GM18868 (cell line): ENCODE results near the gene AIP.

Experiments used
- ATAC-seq: cut with Tn5 transposase; IDR thresholded peaks from one replicate; pipeline ENCODE4 v1.9.1; 2021; ENCODE audit warnings: mild to moderate bottlenecking, moderate library complexity; ENCODE audit not compliant: unreplicated experiment

Gene AIP

DNA sequence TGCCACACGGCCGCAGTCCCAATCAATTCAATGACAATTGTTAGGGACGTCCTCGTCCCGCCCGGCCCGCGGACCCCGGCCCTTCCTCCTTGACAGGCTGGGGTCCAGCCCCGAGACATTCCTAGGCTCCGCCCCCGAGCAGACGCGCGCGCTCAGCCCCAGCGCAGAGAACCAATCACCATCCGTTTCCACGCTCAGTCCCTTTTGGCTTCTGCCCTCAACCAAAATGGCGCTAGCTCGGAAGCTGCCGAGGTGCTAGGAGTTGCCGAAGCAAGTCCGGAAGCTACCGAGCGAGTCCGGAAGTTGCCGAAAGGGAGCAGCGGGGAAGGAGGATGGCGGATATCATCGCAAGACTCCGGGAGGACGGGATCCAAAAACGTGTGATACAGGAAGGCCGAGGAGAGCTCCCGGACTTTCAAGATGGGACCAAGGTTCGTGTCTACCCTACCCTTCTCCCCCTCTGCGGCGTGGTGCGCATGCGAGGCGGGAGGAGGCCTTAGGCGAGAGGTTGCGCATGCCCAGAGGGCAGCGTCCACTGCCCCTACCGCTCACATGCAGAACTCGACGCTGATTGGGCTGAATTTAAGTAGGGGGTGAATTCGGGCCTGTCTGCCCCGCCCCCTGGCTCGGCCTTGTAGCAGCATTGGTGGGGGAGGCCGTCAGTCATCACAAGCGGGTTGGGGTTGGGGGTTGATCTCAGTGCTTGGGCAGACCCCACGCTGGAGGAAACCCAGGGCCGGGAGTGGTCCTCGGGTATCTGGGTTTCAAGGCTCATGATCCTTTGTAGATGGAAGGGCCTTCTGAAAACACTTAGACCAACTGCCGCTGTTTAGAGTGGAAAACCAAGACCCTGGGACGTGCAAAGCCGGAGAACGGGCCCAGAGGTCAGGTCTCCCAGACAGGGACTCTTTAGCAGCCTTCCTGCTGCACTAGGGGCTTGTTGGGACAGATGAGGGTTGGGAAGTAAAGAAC, at the start of gene AIP:
Gene AIP, plus strand, starts transcription at position 200 of the 972 bp plus-strand sequence. Its CDS starts 133 bp downstream, at position 333.
- ATAC-seq = peak; percentile 66

DNA sequence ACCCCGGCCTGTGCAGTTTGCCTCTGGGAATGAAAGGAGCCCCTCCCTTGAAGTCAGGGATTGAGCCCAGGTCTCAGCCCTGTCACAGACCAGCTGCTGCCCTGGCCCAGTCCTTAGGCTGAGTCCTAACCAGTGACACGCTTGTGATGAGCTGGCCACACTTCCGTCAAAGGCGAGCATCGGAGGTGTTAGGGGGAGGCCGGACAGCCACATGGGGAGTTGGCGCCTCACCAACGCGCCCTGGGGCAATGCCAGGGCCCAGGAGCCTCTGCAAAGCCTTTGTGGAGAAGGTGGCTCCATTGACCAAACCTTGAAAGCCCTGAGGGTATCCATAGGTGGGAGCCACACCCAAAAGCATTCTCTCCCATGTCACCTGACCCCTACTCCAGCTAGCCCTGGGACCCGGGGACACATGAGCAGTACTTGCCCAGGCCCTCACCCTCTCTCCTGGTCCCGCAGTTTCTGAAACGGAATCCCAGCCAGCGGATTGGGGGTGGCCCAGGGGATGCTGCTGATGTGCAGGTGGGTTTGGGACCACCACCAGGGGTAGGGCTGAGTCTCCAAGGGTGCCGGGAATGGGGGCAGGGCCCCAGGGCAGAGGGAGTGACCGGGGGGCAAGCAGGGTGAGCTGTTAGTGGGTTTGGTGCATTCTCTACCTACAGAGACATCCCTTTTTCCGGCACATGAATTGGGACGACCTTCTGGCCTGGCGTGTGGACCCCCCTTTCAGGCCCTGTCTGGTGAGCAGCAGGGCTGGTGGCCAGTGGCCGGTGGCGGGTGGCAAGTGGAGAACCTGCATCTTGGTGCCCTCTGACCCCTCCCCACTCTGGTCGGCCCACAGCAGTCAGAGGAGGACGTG, 49.1 kb upstream of the AIP start:
- no peak for ATAC-seq

DNA sequence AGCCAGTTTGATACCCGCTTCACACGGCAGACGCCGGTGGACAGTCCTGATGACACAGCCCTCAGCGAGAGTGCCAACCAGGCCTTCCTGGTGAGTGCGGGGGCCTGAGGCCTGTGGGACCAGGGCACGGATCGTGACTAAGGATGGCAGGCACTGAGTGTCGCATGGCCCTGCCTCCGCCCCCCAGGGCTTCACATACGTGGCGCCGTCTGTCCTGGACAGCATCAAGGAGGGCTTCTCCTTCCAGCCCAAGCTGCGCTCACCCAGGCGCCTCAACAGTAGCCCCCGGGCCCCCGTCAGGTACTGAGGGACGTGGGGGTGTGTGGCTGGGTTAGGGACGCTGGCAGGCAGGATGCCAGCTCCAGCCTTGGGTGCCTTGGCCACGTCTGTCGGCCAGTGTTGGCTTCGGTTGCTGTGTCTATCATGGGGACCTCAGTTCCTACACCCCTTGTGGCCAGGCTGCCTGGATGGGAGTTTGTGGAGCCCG, 48.4 kb upstream of the AIP start:
- ATAC-seq = no peak

DNA sequence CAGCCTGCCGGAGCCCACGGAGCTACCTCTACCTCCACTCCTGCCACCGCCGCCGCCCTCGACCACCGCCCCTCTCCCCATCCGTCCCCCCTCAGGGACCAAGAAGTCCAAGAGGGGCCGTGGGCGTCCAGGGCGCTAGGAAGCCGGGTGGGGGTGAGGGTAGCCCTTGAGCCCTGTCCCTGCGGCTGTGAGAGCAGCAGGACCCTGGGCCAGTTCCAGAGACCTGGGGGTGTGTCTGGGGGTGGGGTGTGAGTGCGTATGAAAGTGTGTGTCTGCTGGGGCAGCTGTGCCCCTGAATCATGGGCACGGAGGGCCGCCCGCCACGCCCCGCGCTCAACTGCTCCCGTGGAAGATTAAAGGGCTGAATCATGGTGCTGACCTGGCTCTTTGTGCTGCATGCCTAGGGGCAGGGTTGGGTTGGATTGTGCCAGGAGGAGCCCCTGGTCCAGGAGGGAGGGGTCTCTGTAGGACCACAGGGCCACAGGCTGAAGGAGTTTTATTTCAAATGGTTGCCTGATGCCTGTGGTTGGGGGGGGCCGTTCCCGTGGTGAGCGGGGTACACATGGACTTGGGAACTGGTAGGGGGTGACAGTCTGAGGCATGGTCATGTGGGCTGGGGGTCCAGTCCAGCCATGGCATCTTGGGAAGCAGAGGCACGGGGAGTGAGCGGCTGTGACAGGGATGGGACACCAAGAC, 47.6 kb upstream of the AIP start:
- no peak for ATAC-seq

DNA sequence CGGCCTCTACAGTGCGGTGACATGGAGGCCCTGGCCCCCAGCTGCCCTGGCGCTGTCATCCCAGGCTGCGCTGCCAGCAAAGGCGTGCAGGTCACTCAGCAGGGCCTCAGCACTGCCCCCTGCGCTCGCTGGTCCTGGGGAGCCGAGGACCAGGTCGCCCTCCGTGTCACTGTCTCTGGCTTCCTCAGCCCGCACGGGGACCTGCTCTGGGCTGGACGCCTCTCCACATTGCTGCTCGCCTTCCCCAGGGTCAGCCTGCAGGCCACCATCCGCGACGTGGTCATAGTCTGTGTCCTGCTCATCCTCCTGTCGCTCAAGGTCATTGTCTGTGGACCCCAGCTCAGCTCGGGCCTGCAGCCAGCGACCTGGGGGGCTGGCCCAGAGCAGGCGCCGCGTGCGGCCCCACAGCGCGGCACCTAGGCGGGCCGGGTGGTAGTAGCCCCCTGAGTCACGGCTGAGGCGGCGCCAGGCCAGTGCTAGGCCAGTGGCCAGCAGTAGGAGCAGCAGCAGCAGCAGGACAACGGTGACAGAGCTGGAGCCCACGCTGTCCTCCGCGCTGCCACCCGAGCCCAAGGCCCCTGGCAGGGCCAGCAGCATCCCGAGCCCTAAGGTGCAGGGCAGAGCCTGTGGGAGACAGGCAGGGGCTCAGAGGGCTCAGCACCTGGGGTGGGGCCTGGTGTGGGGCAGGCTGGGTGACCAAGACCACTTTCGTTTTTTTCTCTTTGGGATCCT, 46.9 kb upstream of the AIP start:
- no peak for ATAC-seq

DNA sequence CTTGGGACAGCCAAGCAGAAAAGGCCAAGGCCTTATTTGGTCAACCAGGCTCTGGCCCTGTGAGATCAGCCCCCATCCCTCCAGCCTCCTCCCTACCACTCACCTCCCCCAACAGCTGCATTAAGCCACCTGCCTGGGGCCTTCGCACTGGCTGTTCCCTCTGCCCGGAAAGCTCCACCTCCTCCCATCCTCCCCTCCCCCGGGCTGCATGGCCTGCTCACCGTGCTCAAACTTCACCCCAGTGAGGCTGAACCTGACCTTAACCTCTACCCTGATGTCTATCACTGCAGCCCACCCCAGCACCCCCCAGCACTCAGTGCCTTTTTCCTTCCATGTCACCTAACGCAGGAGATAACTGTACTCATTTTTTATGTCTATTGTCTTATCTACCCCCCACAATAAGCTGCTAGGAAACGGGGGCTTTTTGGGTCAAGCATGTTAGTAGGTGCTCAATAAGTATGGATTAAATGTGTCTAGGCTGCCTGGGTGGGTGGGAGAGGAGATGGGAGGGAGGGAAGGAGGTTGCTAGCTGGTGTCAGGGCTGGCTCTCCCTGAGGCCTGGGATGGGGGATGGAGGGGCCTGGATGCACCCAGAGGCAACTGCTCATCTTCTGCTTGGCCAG, 46.3 kb upstream of the AIP start:
- no peak for ATAC-seq

DNA sequence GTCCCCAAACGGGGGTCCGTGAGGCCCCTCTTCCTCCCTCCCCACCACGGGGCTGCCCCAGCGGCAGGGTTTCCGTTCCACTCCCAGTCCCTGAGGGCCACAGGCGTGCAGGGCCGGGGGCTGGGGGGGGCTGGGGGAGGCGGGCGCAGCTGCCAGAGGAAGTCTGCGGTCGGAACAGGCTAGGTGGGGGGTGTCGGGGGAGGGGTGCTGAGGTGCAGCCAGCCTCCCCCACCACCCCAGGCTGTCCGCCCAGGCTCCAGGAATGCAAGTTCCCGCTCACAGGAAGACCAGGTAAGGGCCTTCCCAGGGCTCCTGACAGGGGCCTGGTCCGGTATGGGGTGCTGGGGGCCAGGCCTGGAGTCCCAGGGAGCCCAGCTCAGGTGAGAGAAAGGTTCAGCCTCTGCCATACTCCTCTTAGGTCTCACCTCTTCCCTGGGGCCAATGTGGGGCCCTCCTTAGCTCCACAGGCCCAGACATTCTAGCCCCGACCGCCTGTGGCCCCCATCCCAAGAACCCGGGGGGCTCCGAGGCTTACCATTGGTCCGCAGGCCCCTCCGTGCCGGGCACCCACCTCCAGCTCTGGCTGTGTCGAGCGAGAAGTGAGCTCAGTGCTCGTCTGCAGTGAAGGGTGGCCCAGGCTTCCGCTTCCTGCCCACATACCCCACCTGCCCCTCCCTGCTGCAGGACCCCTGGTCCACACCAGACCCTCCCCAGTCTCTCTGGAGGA, 45.6 kb upstream of the AIP start, which contains the start of gene PTPRCAP:
Gene PTPRCAP, minus strand, starts transcription at position 601 of the 727 bp plus-strand sequence. Its CDS starts 63 bp downstream, at position 538.
- ATAC-seq = no peak

DNA sequence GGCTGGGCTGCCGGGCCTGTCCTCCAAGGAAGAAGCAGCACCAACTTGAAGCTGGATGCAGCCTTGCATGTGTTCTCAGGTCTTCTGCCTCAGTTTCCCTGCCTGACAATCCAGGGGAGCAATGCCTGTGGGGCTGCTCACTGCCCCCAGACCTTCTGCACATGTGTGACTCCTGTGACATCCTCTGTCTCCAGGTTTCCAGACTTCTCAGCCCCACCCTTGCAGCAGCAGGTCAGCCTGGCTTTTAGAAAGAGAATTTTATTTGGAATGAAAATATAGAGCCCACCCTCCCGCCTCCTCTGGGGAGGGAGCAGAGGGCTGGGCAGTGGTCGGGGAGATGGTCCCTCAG, 45.0 kb upstream of the AIP start:
- no peak for ATAC-seq

DNA sequence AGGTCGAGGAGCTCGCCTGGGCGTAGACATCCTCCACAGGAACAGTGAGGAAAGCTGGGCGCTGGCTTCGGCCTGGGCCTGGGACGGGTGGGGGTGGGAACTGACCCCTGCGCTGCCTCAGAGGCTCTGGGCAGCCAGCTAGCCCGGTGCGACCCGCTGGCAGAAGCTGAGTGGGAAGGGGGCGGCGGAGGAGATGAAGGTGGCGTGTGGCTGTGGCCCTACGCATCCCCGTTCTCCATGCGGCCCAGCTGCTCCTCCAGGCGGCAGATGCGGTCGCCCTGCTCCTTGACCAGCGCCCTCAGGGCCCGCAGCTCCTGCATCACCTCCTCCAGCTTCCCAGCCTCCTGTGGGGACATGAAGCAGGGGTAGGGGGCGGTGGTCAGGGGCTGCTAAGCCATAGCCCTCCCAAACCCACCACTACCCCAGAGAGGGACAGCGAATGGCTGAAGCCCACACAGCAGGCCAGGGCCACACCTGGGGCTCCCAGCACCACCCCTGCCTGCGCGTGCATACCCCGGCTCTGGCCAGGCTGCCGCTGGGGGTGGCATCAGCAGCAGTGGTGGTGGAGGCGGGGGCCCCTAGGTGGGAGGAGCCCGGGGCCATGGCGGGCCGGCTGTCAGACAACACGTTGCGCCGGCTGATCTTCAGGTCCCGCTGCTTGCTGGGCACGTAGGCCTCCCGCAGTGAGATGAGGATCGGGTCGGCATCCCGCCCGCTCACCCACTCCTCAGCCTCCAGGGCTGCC, 44.5 kb upstream of the AIP start:
- no peak for ATAC-seq

DNA sequence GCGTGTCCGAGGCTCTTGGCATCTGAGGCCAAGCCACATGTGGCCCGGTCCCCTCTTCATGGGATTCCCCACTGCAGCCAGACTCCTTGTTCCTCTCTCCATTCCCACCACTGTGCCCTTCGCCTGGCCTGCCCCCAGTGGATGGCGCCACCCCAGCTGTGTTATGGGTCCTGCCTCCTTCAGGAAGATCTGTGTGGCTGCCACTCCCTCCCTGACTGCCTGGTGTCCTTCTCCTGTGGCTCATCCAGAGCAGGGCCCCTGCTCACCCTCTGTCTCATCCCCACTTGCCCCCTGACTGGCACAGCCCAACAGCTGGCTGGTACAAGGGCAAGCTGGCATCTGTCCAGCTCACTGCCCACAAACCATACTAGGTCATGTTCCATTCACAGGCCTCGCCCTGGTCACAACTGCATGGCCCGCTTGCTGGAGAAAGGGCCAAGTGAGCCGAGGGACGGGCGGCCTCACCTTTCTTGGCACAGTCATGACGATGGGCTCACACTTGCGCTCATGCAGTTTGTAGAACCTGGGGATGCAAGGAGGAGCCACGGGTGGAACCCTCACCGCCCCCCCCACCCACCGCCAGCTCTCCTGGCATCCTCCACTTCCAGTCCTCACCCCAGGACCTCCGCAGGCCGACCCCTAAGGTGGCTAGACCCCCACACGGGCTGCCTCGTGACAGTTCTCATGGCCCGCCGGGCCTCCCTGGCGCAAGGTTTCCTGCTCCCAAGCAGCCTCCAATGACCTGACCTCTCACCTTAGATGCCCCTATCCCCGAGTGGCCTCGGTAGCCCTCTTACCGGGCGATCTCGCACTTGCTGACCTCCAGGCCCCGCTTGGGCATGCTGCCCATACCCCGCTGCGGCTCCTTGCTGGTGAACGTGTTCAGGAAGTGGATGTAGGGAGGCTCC, 43.3 kb upstream of the AIP start:
- ATAC-seq = no peak

- no peak for ATAC-seq
Observed at GRCh38 chr11:67440229-67441097, 42.4 kb upstream of the AIP start.

- ATAC-seq = no peak
Observed at GRCh38 chr11:67441098-67441563, 41.7 kb upstream of the AIP start.

- no peak for ATAC-seq
Observed at GRCh38 chr11:67441731-67442351, 41.0 kb upstream of the AIP start.

DNA sequence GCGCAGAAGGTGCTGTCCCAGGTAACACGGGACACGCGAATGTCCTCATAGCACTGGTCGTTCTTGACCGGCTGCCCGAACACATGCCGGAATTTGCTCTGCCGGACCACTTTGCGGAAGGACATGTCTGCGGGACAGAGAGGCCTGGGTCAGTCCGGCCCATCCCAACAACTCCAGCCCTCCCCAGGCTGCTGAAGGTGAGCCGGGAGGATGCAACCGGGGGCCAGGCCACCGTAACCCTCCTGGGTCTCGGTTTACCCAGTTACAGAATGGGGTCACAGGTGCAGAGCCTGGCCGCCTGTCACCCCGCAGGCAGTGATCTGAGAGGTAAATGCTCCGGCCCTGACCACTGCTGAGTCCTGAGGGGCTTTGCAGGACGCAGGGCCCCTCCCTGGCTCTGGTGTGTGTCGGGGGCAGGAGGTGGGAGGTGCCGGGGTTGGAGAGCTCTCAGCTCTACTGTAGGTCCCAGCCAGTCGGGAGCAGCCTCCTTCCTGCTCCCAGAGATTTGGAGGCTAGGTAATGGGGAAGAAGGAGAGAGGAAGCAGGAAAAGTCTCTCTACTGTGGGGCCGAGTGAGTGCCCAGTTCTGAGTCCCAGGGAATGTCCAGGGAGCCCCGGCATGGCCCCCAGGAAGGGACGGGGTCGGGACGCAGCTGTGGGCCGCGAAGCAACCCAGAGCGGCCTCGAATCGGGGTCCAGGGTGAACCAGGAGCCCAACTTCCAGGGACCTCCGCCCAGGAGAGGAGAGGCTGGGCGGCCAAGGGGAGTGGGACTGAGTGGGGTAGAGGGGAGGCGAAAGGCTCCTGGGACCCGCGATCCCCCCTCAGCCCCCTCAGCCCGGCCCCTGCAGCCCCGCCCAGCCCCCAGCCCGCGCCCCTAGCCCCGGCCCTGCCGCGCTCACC, 40.1 kb upstream of the AIP start:
- ATAC-seq = no peak

DNA sequence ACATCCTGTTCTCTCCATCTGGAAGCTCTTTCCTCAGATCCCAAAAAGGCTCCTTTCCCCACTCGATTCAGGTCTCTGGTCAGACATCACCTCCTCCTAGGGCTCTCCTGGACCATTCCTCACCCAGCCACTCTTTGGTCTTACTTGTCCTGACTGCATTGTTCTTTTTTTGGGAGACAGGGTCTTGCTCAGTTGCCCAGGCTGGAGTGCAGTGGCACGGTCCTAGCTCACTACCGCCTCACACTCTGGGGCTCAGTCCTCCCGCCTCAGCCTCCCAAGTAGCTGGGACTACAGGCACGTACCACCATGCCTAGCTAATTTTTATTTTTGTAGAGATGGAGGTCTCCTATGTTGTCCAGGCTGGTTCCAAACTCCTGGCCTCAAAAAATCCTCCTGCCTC, 37.3 kb upstream of the AIP start:
- ATAC-seq = no peak
